ENCODE measurements around the gene IRX6.

IRX6 gene

DNA sequence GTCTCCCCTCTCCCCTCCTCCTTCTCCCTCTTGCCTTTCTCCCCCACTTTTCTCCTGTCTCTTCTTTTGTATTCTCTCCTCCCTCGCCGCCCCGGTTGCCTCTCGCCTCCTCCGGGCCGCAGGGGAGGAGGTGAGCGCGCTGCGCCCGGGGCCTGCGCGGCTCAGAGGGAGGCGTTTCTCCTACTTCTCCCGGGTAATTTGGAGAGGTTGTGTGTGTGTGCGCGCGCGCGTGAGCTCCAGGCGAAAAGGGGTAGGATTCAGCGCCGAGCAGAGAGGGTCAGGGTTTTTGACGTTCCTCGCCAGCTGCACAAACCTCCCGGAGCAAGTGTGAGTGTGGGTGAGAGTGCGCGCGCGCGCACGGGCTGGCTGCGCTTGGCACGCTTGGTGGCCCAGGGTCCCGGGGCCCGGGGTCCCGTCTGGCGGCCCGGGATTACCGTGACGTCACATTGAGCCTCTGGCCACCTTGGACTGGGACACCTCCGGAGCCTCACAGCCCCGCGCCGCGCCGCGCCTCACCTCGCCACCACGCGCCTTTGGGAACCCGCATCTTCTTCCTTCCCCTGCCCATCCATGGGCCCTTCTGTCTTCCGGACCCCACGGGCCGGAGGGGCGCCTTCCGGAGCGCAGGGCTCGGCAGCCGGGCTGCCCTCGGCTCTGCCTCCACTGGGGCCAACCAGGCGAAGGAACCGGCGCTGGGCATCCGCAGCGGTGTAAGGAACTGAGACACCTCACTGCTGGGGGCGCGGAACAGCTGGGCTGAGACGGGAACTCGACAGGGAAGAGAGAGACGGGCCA is 479 bp downstream of the IRX6 start:
- DNase-seq = no peak

DNA sequence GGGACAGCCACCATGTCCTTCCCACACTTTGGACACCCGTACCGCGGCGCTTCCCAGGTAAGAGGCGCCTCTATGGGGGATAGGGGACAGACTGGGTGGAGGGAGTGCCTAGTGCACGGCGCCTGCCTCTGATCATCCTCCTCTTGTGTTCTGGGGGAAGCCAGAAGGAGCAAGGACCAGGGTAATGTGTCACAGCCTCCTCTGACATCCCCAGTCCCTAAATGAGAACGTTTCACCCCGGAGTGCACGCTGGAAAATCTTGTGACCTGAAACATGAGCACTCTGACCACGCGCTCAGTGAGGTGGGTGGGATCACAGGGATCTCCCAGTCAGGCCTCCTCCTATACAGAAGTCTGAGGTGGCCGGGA is 1.1 kb downstream of the IRX6 start:
- no peak for DNase-seq

DNA sequence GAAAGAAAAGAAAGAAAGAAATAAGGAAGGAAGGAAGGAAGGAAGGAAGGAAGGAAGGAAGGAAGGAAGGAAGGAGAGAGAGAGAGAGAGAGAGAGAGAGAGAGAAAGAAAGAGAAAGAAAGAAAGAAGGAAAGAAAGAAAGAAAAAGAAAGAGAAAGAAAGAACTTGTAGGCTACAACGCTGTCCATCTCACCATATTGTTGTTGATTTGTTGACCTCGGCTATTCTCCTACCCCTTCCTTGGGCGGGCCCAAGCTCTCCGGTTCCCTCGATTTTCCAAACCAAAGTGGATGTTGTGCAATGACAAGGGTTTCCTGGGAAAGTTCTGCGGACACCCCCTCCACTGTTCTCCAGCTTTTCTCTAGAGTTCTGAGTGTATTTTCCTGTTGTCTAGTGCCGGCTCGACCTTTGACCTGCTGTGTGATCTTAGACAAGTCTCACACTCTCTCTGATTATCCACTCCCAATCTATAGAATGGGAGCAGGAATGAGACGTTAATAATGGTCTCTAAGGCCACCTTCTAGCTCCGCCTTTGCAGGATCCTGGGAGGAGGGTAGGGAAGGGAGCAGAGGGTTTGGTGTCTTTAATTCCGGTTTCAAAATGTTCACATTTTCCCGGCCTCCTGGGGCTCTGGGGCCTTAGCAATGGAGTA is 1.6 kb downstream of the IRX6 start:
- no peak for DNase-seq

DNA sequence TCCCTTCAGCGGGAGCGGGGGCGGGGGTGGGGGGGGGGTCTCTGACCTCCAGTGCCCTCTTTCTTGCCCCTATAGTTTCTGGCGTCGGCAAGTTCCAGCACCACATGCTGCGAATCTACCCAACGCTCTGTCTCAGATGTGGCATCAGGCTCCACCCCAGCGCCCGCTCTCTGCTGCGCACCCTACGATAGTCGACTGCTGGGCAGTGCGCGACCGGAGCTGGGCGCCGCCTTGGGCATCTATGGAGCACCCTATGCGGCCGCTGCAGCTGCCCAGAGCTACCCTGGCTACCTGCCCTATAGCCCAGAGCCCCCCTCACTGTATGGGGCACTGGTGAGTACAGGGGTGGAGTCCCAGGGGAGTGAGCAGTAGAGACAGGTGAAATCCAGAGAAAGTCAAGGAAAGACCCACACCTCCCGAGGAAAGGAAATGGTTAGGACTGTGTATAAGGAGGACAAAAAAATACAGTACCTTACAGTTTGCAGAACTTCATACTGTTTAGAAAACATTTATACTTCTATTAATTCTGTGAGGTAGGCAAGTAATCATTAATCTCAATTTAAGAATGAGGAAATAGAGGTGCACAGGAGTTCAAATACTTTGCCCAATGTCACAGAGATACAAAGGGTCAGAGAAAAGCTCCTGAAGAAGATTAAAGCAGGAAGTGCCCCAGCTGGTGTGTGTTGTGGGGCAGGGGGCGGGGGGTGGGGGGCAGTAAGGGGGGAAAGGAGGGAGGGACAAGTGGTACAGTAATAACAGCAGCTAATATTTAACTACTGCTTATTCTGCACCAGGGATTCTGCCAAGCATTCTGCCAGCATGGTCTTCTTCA is 2.5 kb downstream of the IRX6 start:
- no peak for DNase-seq

DNA sequence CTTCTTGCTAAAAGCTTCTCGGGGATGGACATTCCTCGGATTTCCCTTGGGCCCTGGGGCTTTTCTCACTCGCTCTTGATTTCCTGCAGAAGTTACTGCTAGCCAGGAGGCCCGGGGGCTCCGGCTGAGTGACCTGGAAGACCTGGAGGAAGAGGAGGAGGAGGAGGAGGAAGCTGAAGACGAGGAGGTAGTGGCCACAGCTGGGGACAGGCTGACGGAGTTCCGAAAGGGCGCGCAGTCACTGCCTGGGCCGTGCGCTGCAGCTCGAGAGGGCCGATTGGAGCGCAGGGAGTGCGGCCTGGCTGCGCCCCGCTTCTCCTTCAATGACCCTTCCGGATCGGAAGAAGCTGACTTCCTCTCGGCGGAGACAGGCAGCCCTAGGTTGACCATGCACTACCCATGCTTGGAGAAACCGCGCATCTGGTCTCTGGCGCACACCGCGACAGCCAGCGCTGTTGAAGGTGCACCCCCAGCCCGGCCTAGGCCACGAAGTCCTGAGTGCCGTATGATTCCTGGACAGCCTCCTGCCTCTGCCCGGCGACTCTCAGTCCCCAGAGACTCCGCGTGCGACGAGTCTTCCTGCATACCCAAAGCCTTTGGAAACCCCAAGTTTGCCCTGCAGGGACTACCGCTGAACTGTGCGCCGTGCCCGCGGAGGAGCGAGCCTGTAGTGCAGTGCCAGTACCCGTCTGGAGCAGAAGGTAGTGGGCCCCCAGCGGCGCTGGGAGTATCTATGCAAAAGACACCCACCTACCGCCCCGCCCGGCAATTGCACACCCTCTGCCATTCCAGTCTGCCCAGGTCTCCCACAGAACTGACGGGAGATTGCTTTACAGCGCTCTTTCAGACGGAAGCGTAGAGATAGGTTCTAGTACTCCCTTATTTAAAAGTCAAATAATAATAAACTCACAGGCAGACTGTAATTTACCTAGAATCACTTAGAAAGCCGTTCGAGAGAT is 4.9 kb downstream of the IRX6 start:
- no peak for DNase-seq

DNA sequence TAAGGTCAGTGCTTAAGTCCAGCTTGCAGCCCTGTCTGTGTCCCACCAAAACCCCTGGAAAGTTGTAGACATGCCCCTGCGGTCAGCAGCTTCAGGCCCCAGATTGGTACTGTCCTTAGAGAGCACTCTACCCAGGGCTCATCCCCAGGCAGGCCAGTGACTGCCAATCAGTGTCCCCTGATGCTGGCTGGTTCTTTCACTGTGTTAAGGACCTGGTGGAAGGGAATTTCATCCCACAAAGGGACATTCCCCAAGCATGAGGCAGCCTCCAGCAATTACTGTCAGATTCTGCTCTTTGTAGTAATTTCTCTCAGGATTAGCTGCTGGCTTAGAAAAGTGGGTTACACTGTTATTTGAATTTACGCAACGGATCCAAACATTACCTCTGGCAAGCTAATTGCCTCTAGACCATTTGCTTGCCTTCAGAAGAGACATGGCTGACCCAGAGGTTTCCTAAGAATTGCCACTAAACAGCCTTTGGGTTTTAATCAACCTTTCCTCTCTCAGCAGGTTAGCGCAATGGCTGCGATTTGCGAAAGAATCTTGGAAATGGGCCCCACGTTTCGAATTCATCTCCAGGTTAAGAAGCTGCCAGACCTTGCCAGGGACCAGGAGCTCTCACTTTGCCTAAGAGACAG is 5.9 kb downstream of the IRX6 start:
- no peak for DNase-seq

DNA sequence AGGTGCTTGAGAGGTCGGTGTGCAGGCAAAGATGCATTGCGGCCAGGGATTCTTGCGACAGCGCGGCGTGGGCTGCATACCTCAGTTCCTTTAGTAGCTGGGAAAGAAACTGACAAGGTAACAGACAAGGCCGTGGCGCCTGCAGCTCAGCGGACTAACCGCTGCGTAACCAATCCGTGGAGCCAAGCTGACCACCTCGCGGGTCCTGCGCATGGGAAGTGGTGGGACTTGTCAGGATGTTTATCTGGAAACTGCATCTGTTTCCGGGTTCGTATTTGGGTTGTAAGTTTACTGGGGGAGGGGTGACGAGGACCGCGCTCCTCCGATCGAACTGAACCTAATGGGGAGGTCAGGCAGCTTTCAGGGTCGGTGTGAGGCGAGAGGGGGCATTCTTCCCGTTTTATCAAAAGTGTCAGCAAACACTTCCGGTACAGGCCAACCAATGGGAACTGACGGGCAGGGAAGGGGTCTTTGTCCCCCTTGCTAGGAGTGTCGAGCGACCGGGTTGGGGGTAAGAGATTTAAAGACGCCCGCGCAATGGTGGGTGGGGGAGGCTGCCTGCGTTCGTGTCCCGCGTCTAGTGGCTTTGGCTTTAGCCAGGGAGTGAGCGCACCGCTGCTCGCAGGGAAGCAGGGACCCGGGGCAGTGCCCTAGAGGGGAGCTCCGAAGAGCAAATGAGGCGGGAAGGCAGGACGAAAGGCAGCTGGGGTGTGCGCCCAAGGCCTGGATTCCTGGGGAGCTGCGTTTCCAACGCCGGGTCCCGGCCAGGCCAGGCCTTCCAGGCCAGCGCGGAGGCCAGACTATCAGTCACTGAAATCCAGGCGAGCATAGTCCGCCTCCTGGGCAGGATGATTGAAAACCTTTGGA is 7.0 kb downstream of the IRX6 start:
- DNase-seq = no peak

DNA sequence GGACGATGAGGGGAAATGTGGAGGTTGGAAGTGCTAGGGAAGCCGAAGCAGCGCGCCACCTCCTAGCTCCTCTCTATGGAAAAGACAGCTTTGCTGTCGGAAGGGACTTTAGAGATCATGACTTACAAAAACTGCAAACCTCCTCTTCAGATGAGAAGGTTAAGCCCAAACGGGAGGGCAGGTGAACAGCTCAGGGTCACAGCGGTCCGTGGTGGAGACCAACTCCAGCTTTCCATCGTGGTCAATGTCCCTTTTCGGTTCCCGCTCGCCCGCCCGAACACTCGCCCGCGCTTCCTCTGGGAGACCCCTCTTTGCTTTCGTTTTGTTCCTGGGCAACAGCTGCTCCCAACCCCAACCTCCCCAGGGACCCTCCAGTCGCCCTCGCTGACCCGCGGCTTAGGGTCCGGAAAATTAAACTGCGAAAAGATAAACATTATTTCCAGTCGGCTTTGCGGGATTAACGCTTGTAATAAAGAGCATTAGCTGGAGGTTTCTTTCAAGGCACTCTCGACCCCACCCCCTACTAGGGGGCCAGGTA is 7.7 kb downstream of the IRX6 start:
- DNase-seq = no peak

DNA sequence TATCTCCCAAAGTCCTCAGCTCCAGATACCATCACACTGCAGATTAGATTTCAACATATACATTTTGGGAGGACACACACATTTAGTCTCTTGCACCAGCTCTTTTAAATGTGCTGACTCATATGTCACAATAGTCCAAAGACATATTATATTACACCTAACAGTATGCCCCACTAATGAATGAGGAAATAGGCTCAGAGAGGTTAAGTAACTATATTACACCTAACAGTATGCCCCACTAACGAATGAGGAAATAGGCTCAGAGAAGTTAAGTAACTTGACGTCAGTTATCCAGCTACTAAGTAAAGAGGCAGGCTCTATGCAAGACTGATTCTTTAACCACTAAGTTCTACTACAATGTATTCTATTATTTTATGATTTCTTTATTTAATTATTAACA is 9.7 kb downstream of the IRX6 start:
- DNase-seq = no peak

DNA sequence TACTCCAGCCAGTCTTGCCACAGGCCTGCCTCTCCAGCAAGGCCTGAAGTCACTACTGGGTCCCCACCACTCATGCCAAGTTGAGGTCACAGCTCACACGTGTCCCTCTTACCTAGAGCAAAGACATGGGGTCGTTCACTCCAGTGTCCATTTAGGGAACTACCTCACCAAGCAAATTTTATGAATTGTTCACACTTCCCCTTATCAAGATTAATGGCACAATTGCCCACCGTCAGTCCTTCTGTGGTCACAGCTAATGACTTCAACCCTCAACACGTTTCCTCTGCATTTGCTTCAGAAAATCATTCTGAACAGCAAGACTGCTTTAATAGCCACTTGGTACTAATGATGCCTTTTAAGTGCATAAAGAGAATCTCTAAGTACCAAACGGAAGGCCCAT is 14.6 kb downstream of the IRX6 start:
- DNase-seq = no peak

DNA sequence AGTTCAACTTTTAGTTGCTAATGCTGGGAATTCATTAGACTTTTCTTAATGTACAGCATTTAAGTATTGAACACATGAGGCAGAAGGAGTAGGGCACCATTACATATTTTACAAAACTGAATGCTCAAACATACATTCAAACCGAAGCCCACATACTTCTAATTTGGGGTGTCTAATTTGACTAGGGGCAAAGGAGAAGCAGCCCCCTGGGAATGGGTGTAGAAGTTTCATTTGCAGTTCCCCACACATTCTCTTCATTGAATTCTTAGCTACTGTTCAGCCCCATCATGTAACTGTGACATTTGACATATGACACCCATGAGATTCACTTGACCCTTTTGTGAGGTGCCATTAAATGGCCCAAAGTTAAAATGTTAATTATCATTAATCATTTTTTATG is 16.4 kb downstream of the IRX6 start:
- no peak for DNase-seq

DNA sequence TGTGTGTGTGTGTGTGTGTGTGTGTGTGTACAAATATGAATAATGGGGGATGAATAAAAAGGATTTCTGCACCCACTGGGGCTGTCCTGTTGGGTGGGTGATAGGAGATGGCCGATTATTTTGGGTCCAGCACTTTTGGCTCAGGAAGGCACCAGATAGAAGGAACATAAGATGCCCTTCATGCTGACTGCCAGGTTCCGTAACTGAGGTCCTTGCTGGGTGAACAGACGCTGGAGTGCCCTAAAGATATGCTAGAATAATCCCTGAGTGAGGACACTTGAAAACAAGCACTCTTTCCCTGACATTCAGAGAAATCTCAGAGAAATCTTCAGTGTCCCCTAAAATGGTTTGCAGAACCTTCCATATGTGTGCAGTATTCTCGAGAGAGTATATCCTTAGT is 17.7 kb downstream of the IRX6 start:
- no peak for DNase-seq

DNA sequence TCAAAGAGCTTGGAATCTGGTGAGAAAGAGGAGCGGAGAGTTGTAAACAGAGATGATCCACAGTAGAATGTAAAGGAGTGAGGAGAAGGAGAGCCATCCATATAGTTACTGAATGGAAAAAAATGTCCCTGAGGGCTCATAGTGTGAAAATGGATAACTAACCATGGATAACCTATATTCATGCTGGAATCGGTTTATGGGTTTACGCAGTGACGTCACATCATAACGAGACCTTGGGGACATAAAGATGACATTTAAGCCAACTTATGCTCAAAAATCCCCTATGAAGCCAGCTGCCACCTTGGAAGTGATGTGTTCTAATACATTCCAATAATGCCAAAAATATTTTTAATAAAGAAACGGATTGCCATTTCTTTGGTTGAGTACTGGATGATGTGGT is 22.5 kb downstream of the IRX6 start:
- no peak for DNase-seq

DNA sequence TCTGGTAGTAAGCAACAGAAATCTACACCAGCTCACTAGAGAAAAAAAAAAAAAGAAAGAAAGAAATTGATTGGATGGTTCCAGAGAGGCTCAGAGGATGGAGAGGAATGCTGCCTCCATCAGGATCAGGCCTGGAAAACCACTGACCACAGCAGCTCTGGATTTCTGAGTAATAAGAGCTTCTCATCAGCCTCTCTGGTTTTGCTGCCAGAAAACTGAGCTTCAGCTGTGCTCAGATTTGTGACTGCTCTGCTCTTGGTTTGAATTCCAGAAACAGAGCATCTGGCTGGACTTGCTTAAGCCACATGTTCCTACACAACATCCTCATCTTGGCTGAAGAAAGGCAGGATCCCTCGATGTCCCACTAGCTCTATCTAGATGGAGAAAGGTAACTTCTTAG is 25.9 kb downstream of the IRX6 start:
- no peak for DNase-seq

DNA sequence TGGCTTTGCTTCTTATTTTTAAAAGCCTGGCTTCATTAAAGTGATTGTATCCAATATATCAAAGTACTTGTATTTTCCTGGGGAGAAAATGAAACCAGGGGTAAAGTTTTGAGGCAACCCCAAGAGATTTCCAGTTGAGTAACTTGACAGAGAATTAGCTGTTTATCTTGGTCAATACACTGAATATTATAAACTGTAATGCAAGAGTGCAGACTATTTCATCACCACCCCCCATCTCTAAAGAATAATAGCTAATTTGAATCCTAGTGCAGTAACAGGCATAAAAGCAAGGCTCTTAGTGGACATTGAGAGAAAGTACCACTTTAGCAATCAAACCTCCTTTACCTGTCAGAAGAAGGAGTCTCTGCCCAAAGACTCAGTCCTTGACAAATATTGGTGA is 27.0 kb downstream of the IRX6 start:
- no peak for DNase-seq

DNA sequence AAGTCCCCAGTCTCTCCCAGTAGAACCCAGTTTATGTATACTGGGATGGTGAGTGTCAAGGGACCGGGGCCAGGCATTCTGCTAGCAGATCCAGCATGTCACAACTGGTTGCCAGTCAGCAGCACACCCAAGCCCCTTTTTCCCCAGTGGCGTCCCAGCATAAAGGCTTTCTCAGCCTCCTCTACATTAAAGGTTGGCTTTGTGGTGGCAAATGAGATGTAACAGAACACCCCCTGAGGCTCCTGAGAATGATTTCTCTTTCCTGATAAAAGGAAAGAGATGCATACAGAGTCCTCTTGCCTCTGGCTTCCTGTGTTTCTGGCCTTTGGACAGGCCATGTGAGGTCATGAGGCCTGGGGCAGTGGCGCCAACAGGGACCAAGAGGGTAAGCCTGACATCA is 27.9 kb downstream of the IRX6 start:
- no peak for DNase-seq

DNA sequence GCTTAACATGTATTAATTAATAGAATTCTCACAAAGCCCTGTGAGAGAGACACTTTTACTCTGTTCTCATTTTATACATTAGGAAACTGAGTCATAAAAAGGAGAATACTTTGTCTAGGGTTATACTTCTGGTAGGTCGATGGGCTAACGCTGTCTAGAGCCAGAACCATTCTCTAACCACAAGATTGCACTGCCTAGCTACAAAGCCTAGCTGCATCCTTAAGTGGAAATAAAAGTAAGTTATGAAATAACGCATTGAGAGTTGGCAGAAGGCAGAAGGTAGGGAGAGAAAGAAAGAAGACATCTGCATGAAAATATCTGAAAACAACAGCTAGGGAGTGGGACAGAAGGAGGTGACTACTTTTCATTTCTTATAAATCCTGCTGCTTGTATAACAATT is 33.2 kb downstream of the IRX6 start:
- DNase-seq = no peak

DNA sequence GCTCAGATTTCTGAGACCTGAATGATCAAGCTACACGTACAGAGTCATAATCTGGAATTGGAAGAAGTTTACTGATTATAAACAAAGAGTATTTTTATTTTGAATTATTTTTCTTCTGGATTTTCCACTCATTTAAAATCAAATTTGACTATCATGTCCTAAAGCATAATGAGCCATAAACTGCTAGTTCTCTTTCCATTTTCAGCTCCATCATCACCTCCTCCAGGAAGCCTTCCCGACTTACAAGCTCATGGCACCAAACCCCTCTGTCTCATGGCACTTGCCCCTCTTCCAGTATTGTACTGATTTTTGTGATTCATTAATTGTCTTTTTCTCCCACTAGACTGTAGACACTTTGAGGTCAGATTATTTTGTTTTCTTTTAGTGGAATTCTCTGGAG is 35.9 kb downstream of the IRX6 start:
- DNase-seq = no peak

DNA sequence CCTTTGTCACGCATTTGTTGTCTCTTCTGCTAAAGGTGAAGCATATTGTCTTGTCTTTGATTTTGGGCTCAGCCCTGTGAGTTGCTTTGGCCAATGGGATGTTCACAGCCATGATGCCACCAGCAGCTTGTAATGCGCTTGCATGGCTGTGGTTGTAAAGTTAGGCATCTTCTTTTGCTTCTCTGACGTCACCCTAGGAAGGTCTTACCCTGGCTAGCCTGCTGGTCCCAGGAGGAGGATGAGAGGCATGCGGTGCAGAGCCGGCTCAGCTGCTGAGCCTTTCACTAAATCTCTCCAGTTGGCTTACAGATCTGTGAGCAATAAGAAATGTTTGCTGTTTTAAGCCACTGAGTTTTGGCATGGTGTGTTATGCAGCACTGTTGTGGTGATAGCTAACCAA is 40.8 kb downstream of the IRX6 start:
- no peak for DNase-seq

DNA sequence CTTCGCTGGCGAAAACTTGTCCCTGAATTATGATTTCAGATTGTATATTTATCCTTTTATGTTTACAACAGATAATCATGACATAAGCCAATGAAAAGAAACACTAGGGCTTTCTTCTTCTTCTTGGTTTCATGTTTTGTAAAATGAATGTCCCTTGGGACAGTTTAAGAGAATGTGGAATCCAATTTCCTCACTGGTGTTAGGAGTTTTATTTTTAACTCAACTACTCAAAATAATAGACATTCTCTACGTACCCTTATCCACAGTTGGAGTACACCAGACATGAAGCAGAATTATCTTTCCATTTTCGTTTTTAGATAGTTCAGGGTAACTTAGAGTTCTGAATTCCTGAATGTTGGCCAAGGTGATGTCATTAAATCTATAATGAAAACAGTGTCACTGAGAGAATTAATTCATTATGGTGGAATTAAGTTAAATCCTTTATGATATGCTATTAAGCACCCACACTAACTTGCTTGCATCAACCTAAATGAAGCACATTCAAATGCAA is 43.4 kb downstream of the IRX6 start:
- no peak for DNase-seq

Measured in central memory CD4-positive, alpha-beta T cell (primary cell).